ENCODE data around the gene THSD8.
A peak's percentile ranks its signal among the peaks of the same experiment; 100 is the strongest.
"Not testable (repeated sequence)": the region's sequence is repeated elsewhere in the genome, so short reads cannot be mapped to it uniquely, and the experiment has no call there.

The THSD8 gene

DNA sequence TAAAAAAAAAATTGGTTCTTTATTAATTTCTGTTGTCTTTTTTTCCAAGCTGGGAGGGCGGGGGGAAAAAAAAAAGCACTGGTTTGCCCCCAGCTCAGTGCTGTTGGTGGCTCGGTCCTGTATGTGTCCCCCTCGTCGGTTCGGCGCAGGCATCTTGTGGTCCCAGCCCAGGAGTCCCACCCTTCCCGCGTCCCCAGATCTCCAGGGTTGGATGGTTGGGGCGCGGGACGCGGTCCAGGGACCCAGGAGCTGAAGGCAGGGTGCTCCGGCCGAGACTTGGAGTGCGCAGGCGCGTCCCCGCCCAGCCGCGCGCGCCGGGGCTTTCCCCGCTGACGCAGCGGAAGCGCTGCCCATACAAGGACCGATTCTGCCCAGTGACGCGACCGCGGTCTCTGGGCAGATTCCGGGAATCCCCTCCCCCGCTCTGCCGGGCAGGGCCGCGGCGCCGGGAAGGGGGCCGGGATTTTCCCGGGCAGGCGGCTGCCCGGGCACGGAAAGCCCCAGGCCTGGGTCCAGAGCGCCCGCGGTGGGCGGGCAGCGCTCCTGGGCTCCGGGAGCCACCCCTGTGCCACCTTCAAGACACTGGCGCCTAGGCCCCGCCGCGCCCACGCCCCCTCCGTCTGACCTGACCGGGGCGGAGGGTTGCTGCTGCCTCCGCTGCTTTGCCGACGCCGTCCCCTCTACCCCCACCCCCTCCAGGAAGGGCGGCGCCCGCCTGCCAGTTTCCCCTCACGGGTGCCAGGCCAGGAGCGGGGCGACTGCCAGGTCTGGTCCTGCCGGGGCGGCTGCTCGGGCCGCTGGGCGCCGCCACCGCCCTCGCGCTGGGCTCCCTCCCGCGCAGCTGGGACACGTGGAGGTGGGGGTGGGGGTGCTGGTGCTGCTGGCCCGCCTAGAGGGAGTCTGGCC is 8.3 kb upstream of the THSD8 start:
- H3K4me1 Mint-ChIP-seq (ENCODE audit: low read depth), result peaks cover 44% of the 10 kb centered on the region
- DNase-seq, result peak; percentile 97
- H3K27me3 Mint-ChIP-seq, result no peaks in the 10 kb centered on the region
- peaks cover 51% of the 10 kb centered on the region for H3K36me3 Mint-ChIP-seq (ENCODE audit: low read depth)
- H3K4me3 Mint-ChIP-seq, result peak overlapping the region; percentile 98
- no peaks in the 10 kb centered on the region for H3K9me3 Mint-ChIP-seq
- H3K27ac Mint-ChIP-seq, result peak overlapping the region; percentile 99

DNA sequence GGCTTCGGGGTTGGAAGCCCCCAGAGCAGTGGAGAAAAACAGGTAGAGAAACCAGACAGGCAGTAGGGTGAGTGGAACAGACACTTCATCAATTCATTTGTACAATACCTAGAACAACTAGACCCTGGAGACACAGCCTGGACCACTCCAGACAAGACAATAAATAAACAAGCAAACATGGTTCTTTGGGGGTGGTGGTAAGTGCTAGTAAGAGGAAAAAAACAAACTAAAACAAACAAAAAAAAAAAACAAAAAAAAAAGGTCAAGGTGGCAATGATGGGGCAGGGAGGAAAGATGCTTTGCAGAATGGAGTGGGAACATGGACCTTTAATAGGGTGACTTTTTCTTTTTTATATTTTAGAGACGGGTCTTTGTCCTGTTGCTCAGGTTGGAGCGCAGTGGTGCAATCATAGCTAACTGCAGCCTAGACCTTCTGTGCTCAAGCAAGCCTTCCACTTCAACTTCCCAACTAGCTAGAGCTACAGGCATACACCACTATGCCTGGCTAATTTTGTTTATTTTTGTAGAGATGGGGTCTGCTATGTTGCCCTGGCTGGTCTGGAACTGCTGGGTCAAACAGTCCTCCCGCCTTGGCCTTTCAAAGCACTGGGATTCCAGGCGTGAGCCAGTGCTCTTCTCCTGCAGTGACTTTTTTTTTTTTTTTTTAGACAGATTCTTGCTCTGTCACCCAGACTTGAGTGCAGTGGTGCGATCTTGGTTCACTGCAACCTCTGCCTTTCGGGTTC is 7.5 kb upstream of the THSD8 start:
- H3K4me1 Mint-ChIP-seq (ENCODE audit: low read depth), result peaks cover 37% of the 10 kb centered on the region
- no peaks in the 10 kb centered on the region for H3K27me3 Mint-ChIP-seq
- peaks cover 58% of the 10 kb centered on the region for H3K36me3 Mint-ChIP-seq (ENCODE audit: low read depth)

GRCh38 chr19:12794971-12795381 is 6.9 kb upstream of the THSD8 start:
- Mint-ChIP-seq H3K4me3 (peak overlapping the region; percentile 78), H3K27me3 (no peaks in the 10 kb centered on the region), H3K4me1 (ENCODE audit: low read depth) (peaks cover 41% of the 10 kb centered on the region), H3K36me3 (ENCODE audit: low read depth) (peaks cover 64% of the 10 kb centered on the region), H3K27ac (peak overlapping the region; percentile 92), H3K9me3 (no peaks in the 10 kb centered on the region)
- DNase-seq, result no peak

More for the DNA sequence above, 7.5 kb upstream of the THSD8 start:
- H3K4me3 Mint-ChIP-seq, result peak overlapping the region; percentile 78
- H3K27ac Mint-ChIP-seq, result peak overlapping the region; percentile 92
- DNase-seq, result no peak
- H3K9me3 Mint-ChIP-seq, result no peaks in the 10 kb centered on the region

- peak overlapping the region; percentile 86 for H3K27ac Mint-ChIP-seq
- H3K9me3 Mint-ChIP-seq, result no peaks in the 10 kb centered on the region
- peaks cover 42% of the 10 kb centered on the region for H3K4me1 Mint-ChIP-seq (ENCODE audit: low read depth)
- H3K27me3 Mint-ChIP-seq, result no peaks in the 10 kb centered on the region
- peak overlapping the region; percentile 69 for H3K4me3 Mint-ChIP-seq
- DNase-seq, result peak; percentile 84
- H3K36me3 Mint-ChIP-seq (ENCODE audit: low read depth), result peaks cover 72% of the 10 kb centered on the region
These were observed 5.5 kb upstream of the THSD8 start for GRCh38 chr19:12796146-12797071.

- peaks cover 66% of the 10 kb centered on the region for H3K36me3 Mint-ChIP-seq (ENCODE audit: low read depth)
- H3K4me3 Mint-ChIP-seq, result no peak overlapping the region
- no peaks in the 10 kb centered on the region for H3K27me3 Mint-ChIP-seq
These were observed 4.7 kb upstream of the THSD8 start for GRCh38 chr19:12797141-12797587.

DNA sequence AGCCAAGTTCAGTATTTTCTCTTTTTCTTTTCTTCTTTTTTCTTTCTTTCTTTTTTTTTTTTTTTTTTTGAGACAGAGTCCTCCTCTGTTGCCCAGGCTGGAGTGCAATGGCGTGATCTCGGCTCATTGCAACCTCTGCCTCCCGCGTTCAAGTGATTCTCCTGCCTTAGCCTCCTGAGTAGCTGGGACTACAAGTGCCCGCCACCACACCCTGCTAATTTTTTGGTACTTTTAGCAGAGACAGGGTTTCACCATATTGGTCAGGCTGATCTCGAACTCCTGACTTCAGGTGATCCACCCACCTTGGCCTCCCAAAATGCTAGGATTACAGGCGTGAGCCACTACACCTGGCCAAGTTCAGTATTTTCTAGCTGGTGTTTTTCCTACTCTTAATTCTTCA is 4.3 kb upstream of the THSD8 start:
- not testable (repeated sequence) for DNase-seq, H3K27ac Mint-ChIP-seq, H3K27me3 Mint-ChIP-seq, H3K9me3 Mint-ChIP-seq, H3K4me3 Mint-ChIP-seq
- Mint-ChIP-seq H3K36me3 (ENCODE audit: low read depth) (peaks cover 61% of the 10 kb centered on the region), H3K4me1 (ENCODE audit: low read depth) (peaks cover 48% of the 10 kb centered on the region)

More at GRCh38 chr19:12797141-12797587, 4.7 kb upstream of the THSD8 start:
- Mint-ChIP-seq H3K4me1 (ENCODE audit: low read depth) (peaks cover 44% of the 10 kb centered on the region), H3K9me3 (no peaks in the 10 kb centered on the region), H3K27ac (no peak overlapping the region)
- no peak for DNase-seq

DNA sequence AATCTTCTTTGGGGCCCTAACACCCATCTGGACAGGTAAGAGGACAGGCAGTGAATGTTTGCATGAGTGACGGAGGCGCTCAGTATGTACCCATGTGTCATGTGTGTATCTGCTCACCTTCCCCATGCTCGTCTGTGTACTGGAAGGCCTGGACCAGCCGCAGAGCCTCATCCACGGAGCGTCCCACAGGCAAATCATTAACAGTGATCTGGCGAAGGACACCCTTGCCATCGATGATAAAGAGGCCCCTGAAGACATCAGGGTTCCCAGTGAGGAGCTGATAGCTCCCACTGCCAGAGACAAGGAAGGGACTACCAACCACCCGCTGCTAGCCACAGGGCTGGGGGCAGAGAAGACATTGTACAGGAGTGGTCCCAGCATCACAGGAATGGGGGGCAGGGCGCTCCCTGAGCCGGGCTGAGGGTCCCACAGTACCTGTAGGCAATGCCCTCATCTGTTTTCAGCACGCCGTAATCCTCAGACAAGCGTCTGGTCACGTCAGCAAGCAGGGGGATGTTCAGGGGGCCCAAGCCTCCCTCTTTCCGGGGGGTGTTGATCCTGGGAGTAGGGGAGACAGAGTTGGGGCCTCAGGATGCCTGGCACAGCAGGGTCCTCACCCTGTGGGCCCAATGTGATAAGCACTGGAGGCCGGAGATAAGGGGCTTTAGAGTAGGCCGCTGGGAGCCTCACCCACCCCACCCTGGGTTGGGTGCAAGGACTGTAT is 2.0 kb upstream of the THSD8 start:
- peaks cover 47% of the 10 kb centered on the region for H3K36me3 Mint-ChIP-seq (ENCODE audit: low read depth)
- no peaks in the 10 kb centered on the region for H3K27me3 Mint-ChIP-seq
- peak overlapping the region; percentile 91 for H3K4me3 Mint-ChIP-seq
- no peaks in the 10 kb centered on the region for H3K9me3 Mint-ChIP-seq
- peak overlapping the region; percentile 61 for H3K27ac Mint-ChIP-seq
- H3K4me1 Mint-ChIP-seq (ENCODE audit: low read depth), result peaks cover 40% of the 10 kb centered on the region
- DNase-seq, result no peak

- H3K27ac Mint-ChIP-seq, result peak overlapping the region; percentile 87
- peaks cover 36% of the 10 kb centered on the region for H3K4me1 Mint-ChIP-seq (ENCODE audit: low read depth)
- no peaks in the 10 kb centered on the region for H3K9me3 Mint-ChIP-seq
- DNase-seq, result no peak
- H3K4me3 Mint-ChIP-seq, result peak overlapping the region; percentile 91
- peaks cover 47% of the 10 kb centered on the region for H3K36me3 Mint-ChIP-seq (ENCODE audit: low read depth)
- H3K27me3 Mint-ChIP-seq, result no peaks in the 10 kb centered on the region
These were observed 1.5 kb upstream of the THSD8 start for GRCh38 chr19:12800466-12800770.

GRCh38 chr19:12800923-12801465 is 875 bp upstream of the THSD8 start:
- H3K4me3 Mint-ChIP-seq, result peak overlapping the region; percentile 91
- peaks cover 46% of the 10 kb centered on the region for H3K36me3 Mint-ChIP-seq (ENCODE audit: low read depth)
- peaks cover 33% of the 10 kb centered on the region for H3K4me1 Mint-ChIP-seq (ENCODE audit: low read depth)
- H3K27ac Mint-ChIP-seq, result peak overlapping the region; percentile 87
- no peaks in the 10 kb centered on the region for H3K9me3 Mint-ChIP-seq
- DNase-seq, result no peak
- H3K27me3 Mint-ChIP-seq, result no peaks in the 10 kb centered on the region

DNA sequence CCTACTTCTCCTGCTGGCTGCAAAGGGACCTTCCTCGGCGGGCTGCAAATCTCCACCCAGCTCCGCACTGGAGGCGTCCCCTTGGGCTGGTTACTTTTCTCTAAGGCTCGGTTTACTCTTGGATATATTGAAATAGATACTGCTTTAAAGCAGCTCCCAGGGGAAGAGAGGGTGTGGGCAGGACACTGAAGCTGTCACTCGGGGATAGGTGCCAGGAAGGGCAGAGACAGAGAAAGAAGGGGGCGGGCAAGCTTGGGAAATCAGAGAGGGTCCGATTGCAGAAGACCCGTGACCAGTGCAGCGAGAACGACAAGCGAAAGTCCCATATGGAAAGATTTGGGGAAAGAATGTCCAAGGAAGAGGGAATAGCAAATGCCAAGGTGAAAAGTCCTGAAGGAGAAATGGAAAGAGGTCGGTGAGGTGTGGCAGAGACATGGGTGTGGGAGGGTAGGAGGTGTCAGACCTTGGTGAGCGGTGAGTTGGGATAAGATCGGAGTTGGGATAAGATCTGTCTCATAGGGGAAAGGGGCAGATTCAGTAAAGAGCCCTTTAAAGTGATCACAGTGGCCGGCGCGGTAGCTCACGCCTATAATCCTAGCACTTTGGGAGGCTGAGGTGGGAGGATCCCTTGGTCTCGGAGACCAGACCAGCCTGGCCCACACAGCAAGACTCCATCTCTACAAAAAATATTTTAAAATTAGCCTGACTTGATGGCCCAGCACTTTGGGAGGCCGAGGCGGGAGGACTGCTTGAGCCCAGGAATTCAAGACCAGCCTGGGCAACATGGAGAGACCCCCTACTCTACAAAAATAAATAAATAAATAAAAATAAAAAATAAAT is 618 bp downstream of the THSD8 start:
- peak overlapping the region; percentile 91 for H3K4me3 Mint-ChIP-seq
- H3K27ac Mint-ChIP-seq, result no peak overlapping the region
- peaks cover 47% of the 10 kb centered on the region for H3K36me3 Mint-ChIP-seq (ENCODE audit: low read depth)
- DNase-seq, result no peak
- H3K4me1 Mint-ChIP-seq (ENCODE audit: low read depth), result peaks cover 40% of the 10 kb centered on the region
- H3K9me3 Mint-ChIP-seq, result no peaks in the 10 kb centered on the region
- no peaks in the 10 kb centered on the region for H3K27me3 Mint-ChIP-seq

DNA sequence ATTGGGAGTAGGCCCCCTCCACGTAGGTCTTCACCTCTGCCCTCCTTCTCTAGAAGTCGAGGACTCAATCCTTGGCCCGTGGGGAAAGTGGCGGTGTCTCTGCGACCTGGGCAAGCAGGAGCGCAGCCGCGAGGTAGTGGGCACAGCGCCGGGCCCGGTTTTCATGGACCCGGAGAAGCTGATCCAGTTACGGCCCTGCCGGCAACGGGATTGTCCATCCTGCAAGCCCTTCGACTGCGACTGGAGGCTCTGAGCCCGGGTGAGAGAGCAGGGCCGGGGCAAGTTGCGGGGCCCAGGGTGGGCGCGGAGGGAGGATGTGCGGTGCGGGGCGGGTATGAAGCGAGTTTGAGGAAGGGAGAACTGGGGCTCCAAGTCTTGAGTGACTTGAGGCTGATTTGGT is 2.2 kb downstream of the THSD8 start:
- Mint-ChIP-seq H3K9me3 (no peaks in the 10 kb centered on the region), H3K36me3 (ENCODE audit: low read depth) (peaks cover 43% of the 10 kb centered on the region), H3K27me3 (no peaks in the 10 kb centered on the region), H3K27ac (no peak overlapping the region), H3K4me3 (no peak overlapping the region), H3K4me1 (ENCODE audit: low read depth) (peaks cover 41% of the 10 kb centered on the region)
- no peak for DNase-seq

GRCh38 chr19:12806242-12807081 is 4.6 kb downstream of the THSD8 start, which contains the start of gene RNASEH2A:
Gene RNASEH2A (plus strand): TSS chr19:12806584. CDS start chr19:12806674, 90 bp downstream.
- peak within 1 kb of the TSS; percentile 92 for H3K4me3 Mint-ChIP-seq
- no peaks in the 10 kb centered on the region for H3K9me3 Mint-ChIP-seq
- H3K27me3 Mint-ChIP-seq, result no peaks in the 10 kb centered on the region
- H3K36me3 Mint-ChIP-seq (ENCODE audit: low read depth), result peaks cover 37% of the 10 kb centered on the region
- H3K4me1 Mint-ChIP-seq (ENCODE audit: low read depth), result peaks cover 25% of the 10 kb centered on the region
- H3K27ac Mint-ChIP-seq, result peak within 1 kb of the TSS; percentile 96
- DNase-seq, result peak; percentile 92
